SK-N-SH (cell line): ENCODE measurements around the gene TMEM132D.

Source experiments
- TAF1 ChIP-seq: IDR thresholded peaks from 2 replicates; pipeline ENCODE4 v1.6.1; 2012; ENCODE audit warnings: low read depth, mild to moderate bottlenecking, low read length, moderate library complexity, borderline replicate concordance
- YY1 ChIP-seq: IDR thresholded peaks from 2 replicates; pipeline ENCODE4 v1.4.0; 2012; ENCODE audit warnings: low read depth, mild to moderate bottlenecking

- TF ChIP-seq TAF1, result no peak
- no peak for TF ChIP-seq YY1
These were observed 157.5 kb downstream of the TMEM132D start for GRCh38 chr12:129746318-129746717.
